Ovary (tissue), 3 donors: ENCODE data around the gene IFI27L2.

Experiments
- POLR2A ChIP-seq: fragments of 450-650 bp; IDR thresholded peaks from one replicate; pipeline ENCODE4 v1.6.1; 2017; ENCODE audit warnings: antibody characterized with exemption, mild to moderate bottlenecking, moderate library complexity
- TF ChIP-seq, protein P1 (sequence below), 3 donors: fragments of 450-650 bp in 2 of 3; fragments of 200-600 bp in 1 of 3; IDR thresholded peaks; one replicate each; pipeline versions ENCODE4 v1.5.1 to v1.8.0; 2016 to 2022; ENCODE audit warnings: antibody characterized with exemption in 3 of 3, mild to moderate bottlenecking in 1 of 3
- donor health status: DM: no; HTN: no; CAD: no.

- TF ChIP-seq POLR2A, result no peak
- TF ChIP-seq, protein P1, sequence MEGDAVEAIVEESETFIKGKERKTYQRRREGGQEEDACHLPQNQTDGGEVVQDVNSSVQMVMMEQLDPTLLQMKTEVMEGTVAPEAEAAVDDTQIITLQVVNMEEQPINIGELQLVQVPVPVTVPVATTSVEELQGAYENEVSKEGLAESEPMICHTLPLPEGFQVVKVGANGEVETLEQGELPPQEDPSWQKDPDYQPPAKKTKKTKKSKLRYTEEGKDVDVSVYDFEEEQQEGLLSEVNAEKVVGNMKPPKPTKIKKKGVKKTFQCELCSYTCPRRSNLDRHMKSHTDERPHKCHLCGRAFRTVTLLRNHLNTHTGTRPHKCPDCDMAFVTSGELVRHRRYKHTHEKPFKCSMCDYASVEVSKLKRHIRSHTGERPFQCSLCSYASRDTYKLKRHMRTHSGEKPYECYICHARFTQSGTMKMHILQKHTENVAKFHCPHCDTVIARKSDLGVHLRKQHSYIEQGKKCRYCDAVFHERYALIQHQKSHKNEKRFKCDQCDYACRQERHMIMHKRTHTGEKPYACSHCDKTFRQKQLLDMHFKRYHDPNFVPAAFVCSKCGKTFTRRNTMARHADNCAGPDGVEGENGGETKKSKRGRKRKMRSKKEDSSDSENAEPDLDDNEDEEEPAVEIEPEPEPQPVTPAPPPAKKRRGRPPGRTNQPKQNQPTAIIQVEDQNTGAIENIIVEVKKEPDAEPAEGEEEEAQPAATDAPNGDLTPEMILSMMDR (IDR thresholded peaks at IDR 0.05), result no peak
Observed at GRCh38 chr14:94125659-94126418, 3.6 kb downstream of the IFI27L2 start.
